H9 (cell line): ENCODE results near the gene SLX4IP. TPM values are rescaled to one million over a fixed set of nuclear protein-coding genes. Genes with fewer than 3 reads are reported as not detected.
A peak's percentile ranks its signal among the peaks of the same experiment; 100 is the strongest.

Source experiments
- DNase-seq: peaks from one replicate; pipeline ENCODE4 v3.0.0-alpha.2; 2017
- H2AFZ ChIP-seq: one replicate; pipeline ENCODE4 v1.6.1; 2013; ENCODE audit warnings: mild to moderate bottlenecking, low read length, control low read depth, moderate library complexity
- H2AK5ac ChIP-seq: 2 replicates; pipeline ENCODE4 v1.6.1; 2013; ENCODE audit warnings: low read length, control low read depth, mixed read lengths; ENCODE audit not compliant: insufficient read length
- H2BK120ac ChIP-seq: one replicate; pipeline ENCODE4 v1.6.1; 2013; ENCODE audit warnings: low read depth, mild to moderate bottlenecking, low read length, control low read depth, inconsistent platforms; ENCODE audit not compliant: poor library complexity, severe bottlenecking
- H2BK12ac ChIP-seq: 2 replicates; pipeline ENCODE4 v1.6.1; 2013; ENCODE audit warnings: low read length, control low read depth, mixed read lengths, low read depth; ENCODE audit not compliant: insufficient read length
- H2BK15ac ChIP-seq: 2 replicates; pipeline ENCODE4 v1.6.1; 2013; ENCODE audit warnings: low read depth, low read length, control low read depth
- H2BK20ac ChIP-seq: one replicate; pipeline ENCODE4 v1.6.1; 2013; ENCODE audit warnings: low read depth, mild to moderate bottlenecking, low read length, control low read depth, inconsistent platforms; ENCODE audit not compliant: poor library complexity, severe bottlenecking
- H2BK5ac ChIP-seq: 2 replicates; pipeline ENCODE4 v1.6.1; 2013; ENCODE audit warnings: low read length, control low read depth, mixed read lengths; ENCODE audit not compliant: insufficient read length
- H3K14ac ChIP-seq: 2 replicates; pipeline ENCODE4 v1.6.1; 2013; ENCODE audit warnings: low read length, control low read depth; ENCODE audit not compliant: insufficient read depth
- H3K18ac ChIP-seq: 2 replicates; pipeline ENCODE4 v1.6.1; 2013; ENCODE audit warnings: low read depth, mild to moderate bottlenecking, mixed read lengths, low read length, control low read depth; ENCODE audit not compliant: insufficient read length
- H3K23ac ChIP-seq: 2 replicates; pipeline ENCODE4 v1.6.1; 2013; ENCODE audit warnings: low read length, control low read depth, mixed read lengths, low read depth; ENCODE audit not compliant: insufficient read length
- H3K23me2 ChIP-seq: 2 replicates; pipeline ENCODE4 v1.6.1; 2013; ENCODE audit warnings: low read depth, mild to moderate bottlenecking, mixed read lengths, low read length, control low read depth; ENCODE audit not compliant: insufficient read length, poor library complexity, severe bottlenecking
- H3K27ac ChIP-seq: 2 replicates; pipeline ENCODE4 v1.5.1; 2013; ENCODE audit warnings: low read length, control low read depth, mixed read lengths, low read depth; ENCODE audit not compliant: insufficient read length
- H3K27me3 ChIP-seq: 2 replicates; pipeline ENCODE4 v1.6.1; 2013; ENCODE audit warnings: low read length, control low read depth, inconsistent platforms; ENCODE audit not compliant: insufficient read depth
- H3K4ac ChIP-seq: 2 replicates; pipeline ENCODE4 v1.6.1; 2013; ENCODE audit warnings: low read depth, mild to moderate bottlenecking, control low read depth, inconsistent platforms, low read length, moderate library complexity
- H3K4me1 ChIP-seq: 2 replicates; pipeline ENCODE4 v1.6.1; 2013; ENCODE audit warnings: low read length, control low read depth, inconsistent platforms; ENCODE audit not compliant: insufficient read depth
- H3K4me2 ChIP-seq: 2 replicates; pipeline ENCODE4 v1.6.1; 2013; ENCODE audit warnings: low read length, control low read depth, mixed read lengths; ENCODE audit not compliant: insufficient read length, insufficient read depth
- H3K56ac ChIP-seq: 2 replicates; pipeline ENCODE4 v1.6.1; 2013; ENCODE audit warnings: low read depth, mild to moderate bottlenecking, mixed read lengths, low read length, control low read depth; ENCODE audit not compliant: insufficient read length
- H3K79me1 ChIP-seq: 2 replicates; pipeline ENCODE4 v1.6.1; 2013; ENCODE audit warnings: low read depth, mild to moderate bottlenecking, moderate library complexity, low read length, control low read depth, inconsistent platforms; ENCODE audit not compliant: insufficient read depth, poor library complexity, severe bottlenecking
- H3K79me2 ChIP-seq: 2 replicates; pipeline ENCODE4 v1.6.1; 2013; ENCODE audit warnings: low read length, control low read depth, inconsistent platforms; ENCODE audit not compliant: insufficient read depth
- H3K9ac ChIP-seq: 2 replicates; pipeline ENCODE4 v1.6.1; 2013; ENCODE audit warnings: low read length, control low read depth, mixed read lengths; ENCODE audit not compliant: insufficient read length; ENCODE audit errors: extremely low read depth
- H3K9me3 ChIP-seq: one replicate; pipeline ENCODE4 v1.6.1; 2013; ENCODE audit warnings: low read depth, low read length, inconsistent platforms; ENCODE audit not compliant: control insufficient read depth
- H3T11ph ChIP-seq: one replicate; pipeline ENCODE4 v1.6.1; 2013; ENCODE audit warnings: mild to moderate bottlenecking, low read length, control low read depth, inconsistent platforms
- H4K20me1 ChIP-seq: one replicate; pipeline ENCODE4 v1.6.1; 2013; ENCODE audit not compliant: control insufficient read depth, insufficient read length, insufficient read depth
- H4K5ac ChIP-seq: 2 replicates; pipeline ENCODE4 v1.6.1; 2013; ENCODE audit warnings: low read depth, mild to moderate bottlenecking, mixed read lengths, low read length, control low read depth; ENCODE audit not compliant: insufficient read length
- H4K8ac ChIP-seq: replicated peaks from 2 replicates; pipeline ENCODE4 v1.6.1; 2013; ENCODE audit warnings: low read length, control low read depth, mixed read lengths, low read depth; ENCODE audit not compliant: insufficient read length
- H4K91ac ChIP-seq: 2 replicates; pipeline ENCODE4 v1.6.1; 2013; ENCODE audit warnings: low read depth, mild to moderate bottlenecking, moderate library complexity, mixed read lengths, low read length, control low read depth; ENCODE audit not compliant: insufficient read length
- H3K27ac Mint-ChIP-seq, 3 experiments: 2 replicates in 2 of 3; 3 replicates in 1 of 3; pipeline ENCODE4 v1.8.0; 2020 to 2021; ENCODE audit warnings: mixed read lengths in 3 of 3, mild to moderate bottlenecking in 1 of 3, moderate library complexity in 1 of 3
- H3K27me3 Mint-ChIP-seq: 2 replicates; pipeline ENCODE4 v1.8.0; 2021; ENCODE audit warnings: low read depth, mild to moderate bottlenecking, moderate library complexity, mixed read lengths
- H3K36me3 Mint-ChIP-seq, 3 experiments: 2 replicates in 2 of 3; 3 replicates in 1 of 3; pipeline ENCODE4 v1.8.0; 2020 to 2021; ENCODE audit warnings: low read depth in 3 of 3, mixed read lengths in 3 of 3; ENCODE audit not compliant: insufficient read depth in 1 of 3
- H3K4me1 Mint-ChIP-seq, 2 experiments: 2 replicates each; pipeline ENCODE4 v1.8.0; 2020; ENCODE audit warnings: mixed read lengths in 2 of 2
- H3K4me3 Mint-ChIP-seq, 2 experiments: 2 replicates in 1 of 2; 3 replicates in 1 of 2; pipeline ENCODE4 v1.8.0; 2020 to 2021; ENCODE audit warnings: mild to moderate bottlenecking in 2 of 2, mixed read lengths in 2 of 2, moderate library complexity in 1 of 2
- H3K9me3 Mint-ChIP-seq, 2 experiments: 2 replicates in 1 of 2; 3 replicates in 1 of 2; pipeline ENCODE4 v1.8.0; 2020; ENCODE audit warnings: mild to moderate bottlenecking in 2 of 2, mixed read lengths in 2 of 2, moderate library complexity in 1 of 2
- WGBS: extraction: QIAGEN DNeasy Blood & Tissue Kit; methylation state at CpG from one replicate; pipeline ENCODE4 v1.1.7; 2013; ENCODE audit warnings: missing lambda C conversion rate, low lambda C conversion rate, mixed read lengths; ENCODE audit not compliant: insufficient read length; ENCODE audit errors: extremely low coverage; 5-methylcytosine and 5-hydroxymethylcytosine counted together
- total RNA-seq: library from RNA; stranded (reverse); gene quantifications from 2 replicates; pipeline ENCODE4 v1.2.1, GENCODE V29; 2021
- TF ChIP-seq, protein P1 (sequence below): fragments of 200-600 bp; sonication (generic); conservative IDR thresholded peaks from 3 replicates; pipeline ENCODE4 v1.8.0; 2021; ENCODE audit warnings: antibody characterized with exemption, mild to moderate bottlenecking

Gene SLX4IP
- total RNA-seq, 1 experiment from 2014 or later, result 7.9 TPM

- H3K27ac Mint-ChIP-seq, result peak overlapping the region; percentile 92 to 96 (median 93)
- Histone ChIP-seq H3K23ac (no peak overlapping the region), H2AK5ac (no peak overlapping the region), H3K27ac (no peak overlapping the region), H3K4me2 (no peak overlapping the region), H2AFZ (no peak overlapping the region), H2BK20ac (no peak overlapping the region), H4K91ac (no peak overlapping the region), H4K8ac (no peak overlapping the region), H2BK120ac (no peak overlapping the region), H3K14ac (no peak overlapping the region), H3T11ph (no peak overlapping the region), H3K9ac (no peak overlapping the region), H3K4me1 (peaks cover 14% of the 10 kb centered on the region; the same call in 1 of the 2 replicates), H4K5ac (no peak overlapping the region), H3K23me2 (no peaks in the 10 kb centered on the region), H3K9me3 (no peaks in the 10 kb centered on the region), H3K56ac (no peak overlapping the region), H2BK12ac (no peak overlapping the region), H3K79me1 (peaks cover 5% of the 10 kb centered on the region), H3K79me2 (peaks cover 5% of the 10 kb centered on the region; the same call in 1 of the 2 replicates), H2BK5ac (no peak overlapping the region), H3K18ac (no peak overlapping the region), H3K27me3 (no peaks in the 10 kb centered on the region), H3K4ac (no peak overlapping the region), H4K20me1 (no peaks in the 10 kb centered on the region), H2BK15ac (no peak overlapping the region)
- no peak for DNase-seq
- no peaks in the 10 kb centered on the region; a peak in 1 of 5 replicates for H3K9me3 Mint-ChIP-seq
- TF ChIP-seq, protein P1, sequence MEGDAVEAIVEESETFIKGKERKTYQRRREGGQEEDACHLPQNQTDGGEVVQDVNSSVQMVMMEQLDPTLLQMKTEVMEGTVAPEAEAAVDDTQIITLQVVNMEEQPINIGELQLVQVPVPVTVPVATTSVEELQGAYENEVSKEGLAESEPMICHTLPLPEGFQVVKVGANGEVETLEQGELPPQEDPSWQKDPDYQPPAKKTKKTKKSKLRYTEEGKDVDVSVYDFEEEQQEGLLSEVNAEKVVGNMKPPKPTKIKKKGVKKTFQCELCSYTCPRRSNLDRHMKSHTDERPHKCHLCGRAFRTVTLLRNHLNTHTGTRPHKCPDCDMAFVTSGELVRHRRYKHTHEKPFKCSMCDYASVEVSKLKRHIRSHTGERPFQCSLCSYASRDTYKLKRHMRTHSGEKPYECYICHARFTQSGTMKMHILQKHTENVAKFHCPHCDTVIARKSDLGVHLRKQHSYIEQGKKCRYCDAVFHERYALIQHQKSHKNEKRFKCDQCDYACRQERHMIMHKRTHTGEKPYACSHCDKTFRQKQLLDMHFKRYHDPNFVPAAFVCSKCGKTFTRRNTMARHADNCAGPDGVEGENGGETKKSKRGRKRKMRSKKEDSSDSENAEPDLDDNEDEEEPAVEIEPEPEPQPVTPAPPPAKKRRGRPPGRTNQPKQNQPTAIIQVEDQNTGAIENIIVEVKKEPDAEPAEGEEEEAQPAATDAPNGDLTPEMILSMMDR, result no peak
- peaks cover 33 to 34% of the 10 kb centered on the region in 2 experiments for H3K4me1 Mint-ChIP-seq
- no peaks in the 10 kb centered on the region for H3K27me3 Mint-ChIP-seq
- no CpG with 5 or more reads among the region's 4 CpGs for WGBS
- 0 out of 5 replicates have a peak overlapping the region, but pooled peaks of 1 of the 2 experiments have one; percentile 37 for H3K4me3 Mint-ChIP-seq
- no peaks in the 10 kb centered on the region for H3K36me3 Mint-ChIP-seq
These were observed 66.3 kb downstream of the SLX4IP start for GRCh38 chr20:10501402-10501801.
